NOMO-1 treated with DMSO at 0.1 percent for 48 hours (cell line): Measurements from ENCODE around the gene PSMD12.
A peak's percentile ranks its signal among the peaks of the same experiment; 100 is the strongest.
"Not testable (repeated sequence)": the region's sequence is repeated elsewhere in the genome, so short reads cannot be mapped to it uniquely, and the experiment has no call there.

Source experiments
- DNase-seq: peaks from one replicate; lab custom pipeline; 2025; ENCODE audit not compliant: unreplicated experiment; lab: John Stamatoyannopoulos, UW

Gene PSMD12

DNA sequence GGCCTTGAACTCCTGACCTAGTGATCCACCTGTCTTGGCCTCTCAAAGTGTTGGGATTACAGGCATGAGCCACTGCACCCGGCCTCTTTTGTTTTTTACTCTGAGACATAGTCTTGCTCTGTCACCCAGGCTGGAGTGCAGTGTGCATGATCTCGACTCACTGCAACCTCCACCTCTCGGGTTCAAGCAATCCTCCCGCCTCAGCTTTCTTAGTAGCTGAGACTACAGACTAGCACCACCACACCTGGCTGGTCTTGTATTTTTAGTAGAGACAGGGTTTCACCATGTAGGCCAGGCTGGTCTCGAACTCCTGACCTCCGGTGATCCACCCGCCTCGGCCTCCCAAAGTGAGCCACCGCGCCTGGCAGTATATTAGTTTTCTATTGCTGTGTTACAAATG is 22.2 kb upstream of the PSMD12 start:
- not testable (repeated sequence) for DNase-seq

GRCh38 chr17:67386965-67387551 is 20.7 kb upstream of the PSMD12 start:
- DNase-seq = peak; percentile 43

- no peak for DNase-seq
Measured at GRCh38 chr17:67385122-67385988, 19.0 kb upstream of the PSMD12 start.

GRCh38 chr17:67381929-67382257 is 15.5 kb upstream of the PSMD12 start:
- DNase-seq = no peak

DNA sequence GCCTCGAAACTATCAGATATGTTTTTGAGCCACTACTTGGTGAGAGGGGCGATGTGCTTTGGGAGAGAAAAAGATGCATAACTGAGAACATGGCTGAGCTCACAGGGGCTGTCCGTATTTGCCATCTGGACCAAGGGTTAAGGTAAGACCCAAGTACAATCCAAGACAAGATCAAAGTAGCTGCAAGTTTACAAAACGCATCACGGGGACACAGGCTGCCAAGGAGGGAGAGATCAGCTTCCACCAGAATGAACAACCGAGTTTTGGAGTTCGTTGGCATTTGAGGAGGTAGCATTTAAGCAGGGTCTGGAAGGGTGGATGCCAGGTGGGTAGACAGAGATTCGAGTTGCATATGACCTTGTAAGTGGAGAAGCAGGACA is 12.9 kb upstream of the PSMD12 start:
- no peak for DNase-seq

DNA sequence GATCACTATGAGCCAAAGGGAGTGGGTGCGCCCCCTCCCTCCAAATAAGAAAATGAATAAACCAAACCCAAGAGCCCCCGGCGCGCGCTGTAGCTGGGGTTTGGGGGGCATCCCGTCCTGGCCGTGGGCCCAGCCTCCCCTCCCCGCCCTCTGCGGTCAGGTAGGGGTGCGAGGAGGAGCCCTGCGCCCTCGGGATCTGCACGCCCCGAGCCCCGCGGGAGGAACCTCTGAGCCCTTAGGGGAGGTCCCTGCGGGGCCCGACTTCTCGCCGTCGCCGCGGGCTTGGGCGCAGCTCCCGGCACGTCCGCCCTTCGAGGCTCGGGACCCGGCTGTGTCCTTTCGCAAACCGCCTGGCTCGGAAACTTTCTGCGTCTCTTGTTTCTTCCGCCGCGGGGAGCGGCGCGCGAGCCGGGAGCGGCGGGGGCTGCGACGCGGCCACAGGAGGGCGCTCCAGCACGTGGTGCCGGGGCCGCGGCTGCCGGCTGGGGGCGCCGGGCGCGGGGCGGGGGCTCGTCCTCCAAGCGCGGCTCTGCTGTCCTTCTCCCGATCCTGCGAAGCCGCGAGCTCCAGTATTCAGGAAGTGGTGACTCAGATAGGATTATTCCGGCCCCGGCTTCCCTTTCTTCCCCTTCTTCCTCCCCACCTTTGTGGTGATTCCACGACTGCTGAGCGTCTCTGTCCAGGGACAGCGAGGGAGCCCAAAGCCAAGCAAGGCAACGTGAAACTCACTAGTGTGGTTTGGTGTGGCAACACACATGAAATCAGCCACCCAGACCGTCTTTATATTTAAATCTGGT is 12.3 kb upstream of the PSMD12 start:
- peak; percentile 73 for DNase-seq

GRCh38 chr17:67377488-67378453 is 11.4 kb upstream of the PSMD12 start:
- DNase-seq = peak; percentile 37

GRCh38 chr17:67376737-67377487 is 10.5 kb upstream of the PSMD12 start, which contains the start of gene PITPNC1:
TSS of gene PITPNC1 (plus strand) at chr17:67377281.
- DNase-seq = peak; percentile 78

DNA sequence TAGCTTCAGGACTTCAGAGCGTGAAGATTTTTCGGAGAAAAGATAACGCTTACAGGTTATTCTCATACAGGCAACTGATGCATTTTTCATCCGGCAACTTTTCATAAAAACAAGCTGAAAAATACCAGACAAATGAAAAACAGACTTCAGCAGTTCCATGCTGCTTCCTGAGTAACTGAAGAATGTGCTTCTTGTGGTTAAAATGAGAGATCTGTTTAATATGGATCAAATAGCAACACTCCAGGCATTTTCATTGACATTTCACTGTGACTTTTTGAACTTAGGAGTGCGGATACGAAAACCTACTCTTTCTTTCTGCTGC is 10.0 kb upstream of the PSMD12 start:
- DNase-seq = no peak

- no peak for DNase-seq
Measured at GRCh38 chr17:67375716-67376115, 9.3 kb upstream of the PSMD12 start.

GRCh38 chr17:67375054-67375427 is 8.7 kb upstream of the PSMD12 start:
- no peak for DNase-seq

DNA sequence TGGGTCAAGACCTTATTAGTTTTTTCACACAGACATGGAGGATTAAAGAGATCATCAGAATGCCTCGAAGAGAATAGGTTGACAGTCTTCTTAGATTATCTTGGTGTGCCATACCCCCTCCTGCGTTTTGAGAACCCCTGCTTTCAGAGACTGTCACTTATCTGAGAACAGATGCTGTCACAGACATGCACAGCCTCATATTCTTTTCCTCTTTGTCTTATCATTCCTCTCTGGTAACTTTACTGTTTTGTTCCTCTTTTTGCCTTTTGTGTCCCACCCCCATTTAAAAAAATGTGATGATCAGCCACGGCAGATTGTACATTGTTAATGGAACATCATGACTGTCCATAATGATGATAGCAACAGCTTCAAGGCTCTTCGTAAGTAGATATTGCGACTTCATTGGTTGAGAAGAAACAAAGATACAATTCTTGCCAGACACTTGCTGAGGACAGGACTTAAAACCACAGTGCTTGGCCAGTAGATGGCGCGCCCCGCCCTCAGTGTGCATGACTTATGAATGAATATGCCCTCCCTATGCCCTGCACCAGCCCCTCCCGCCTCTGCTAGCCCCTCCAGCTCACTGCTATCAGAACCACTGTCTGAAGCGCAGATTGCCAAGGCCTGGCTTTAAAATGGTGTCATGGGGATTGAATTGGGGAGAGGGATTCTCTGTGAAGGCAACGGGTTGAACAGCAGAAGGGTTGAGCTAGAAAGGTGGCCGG is 8.1 kb upstream of the PSMD12 start:
- DNase-seq = peak; percentile 90

DNA sequence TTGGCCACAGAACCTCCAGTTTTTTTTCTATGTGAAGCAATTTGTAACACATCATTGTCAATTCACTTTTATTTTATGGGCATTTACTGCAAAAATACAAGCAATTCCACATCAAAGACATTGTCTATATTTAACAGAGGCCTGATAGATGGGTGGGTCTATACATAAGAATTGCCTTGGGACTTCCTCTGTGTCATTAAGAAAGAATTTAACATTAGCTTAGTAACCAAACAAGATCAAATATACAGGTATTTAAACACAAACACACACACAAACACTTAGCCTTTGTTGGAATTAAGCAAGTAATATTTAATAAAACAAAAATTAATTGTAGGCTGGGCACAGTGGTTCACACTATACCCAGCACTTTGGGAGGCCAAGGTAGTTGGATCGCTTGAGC is 6.4 kb upstream of the PSMD12 start:
- no peak for DNase-seq

- DNase-seq = no peak
Measured at GRCh38 chr17:67369676-67370075, 3.3 kb upstream of the PSMD12 start.

DNA sequence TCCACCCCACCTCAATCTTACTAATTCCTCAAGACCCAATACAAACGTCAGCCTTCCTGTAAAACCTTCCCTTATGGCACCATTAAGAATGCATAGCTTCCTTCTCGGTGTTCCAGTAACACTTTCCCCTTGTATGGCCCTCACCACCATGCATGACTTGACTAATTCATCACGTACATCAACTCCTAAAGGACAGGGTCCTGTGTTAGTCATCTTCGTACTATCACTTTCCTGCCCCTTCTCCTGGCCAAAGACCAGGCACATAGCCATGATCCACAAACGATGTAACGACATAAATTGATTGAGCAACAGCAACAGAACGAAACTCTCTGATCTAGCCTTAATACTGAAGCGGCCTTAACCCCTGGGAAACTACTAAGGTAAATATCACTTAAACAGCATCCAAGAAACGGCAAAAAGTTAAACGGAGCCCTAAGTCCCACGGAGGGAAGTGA is 612 bp downstream of the PSMD12 start:
- peak; percentile 67 for DNase-seq

- no peak for DNase-seq
Measured at GRCh38 chr17:67364847-67365737, 1.3 kb downstream of the PSMD12 start.

DNA sequence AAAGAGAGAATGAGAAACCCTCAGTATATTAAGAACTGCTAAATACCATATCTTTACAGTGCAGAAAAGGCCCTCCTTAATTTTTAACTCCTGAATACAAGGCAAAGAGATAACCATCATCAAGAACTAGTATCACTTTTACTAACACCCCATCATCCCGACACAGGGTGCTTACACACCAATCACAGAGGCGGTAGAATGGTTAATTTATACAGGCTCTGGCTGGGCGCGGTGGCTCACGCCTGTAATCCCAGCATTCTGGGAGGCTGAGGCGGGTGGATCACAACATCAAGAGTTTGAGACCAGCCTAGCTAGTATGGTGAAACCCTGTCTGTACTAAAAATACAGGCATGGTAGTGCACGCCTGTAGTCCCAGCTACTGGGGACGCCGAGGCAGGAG is 4.2 kb downstream of the PSMD12 start:
- DNase-seq = no peak

DNA sequence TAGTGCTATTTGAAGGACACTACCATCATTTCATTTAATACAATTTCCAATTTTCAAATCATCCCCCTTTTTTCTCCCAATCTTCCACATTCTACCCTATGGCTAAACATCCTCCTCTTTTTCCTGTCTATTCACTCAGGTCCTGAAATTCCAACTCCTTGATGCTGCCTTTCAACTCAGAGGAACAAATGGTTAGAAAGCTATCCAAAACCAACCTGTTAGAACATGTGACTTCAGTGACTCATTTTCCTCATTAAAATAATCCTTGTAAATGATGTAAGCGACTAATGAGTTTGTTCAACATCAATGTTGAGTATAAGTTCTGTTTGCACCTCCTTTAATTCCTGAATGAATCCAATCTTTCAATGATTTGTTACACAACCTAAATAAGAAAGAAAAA is 5.5 kb downstream of the PSMD12 start:
- no peak for DNase-seq
